ENCODE results near the gene RUVBL1.
A peak's percentile ranks its signal among the peaks of the same experiment; 100 is the strongest.

The RUVBL1 gene

DNA sequence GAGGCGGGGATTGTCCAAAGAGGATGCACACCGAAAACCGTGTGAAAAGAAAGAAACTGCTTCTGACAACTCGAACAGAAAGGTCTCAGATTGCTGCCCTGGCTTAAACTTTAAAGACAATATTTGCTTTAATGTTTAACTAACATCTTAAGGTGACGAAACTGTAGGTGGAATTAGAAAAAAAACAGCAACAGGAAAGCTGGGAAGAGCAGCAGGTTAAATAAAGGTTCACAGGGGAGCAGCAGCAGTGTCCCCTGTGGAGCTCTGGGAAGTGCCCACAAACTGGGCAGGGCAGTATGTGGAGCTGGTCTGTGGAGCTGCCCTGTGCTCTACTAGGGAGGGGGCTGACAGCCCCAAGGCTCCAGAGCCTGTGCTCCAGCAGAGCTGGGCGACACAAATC is 25.4 kb downstream of the RUVBL1 start:
- no peak for TF ChIP-seq Cebpa-rat (IDR thresholded peaks at IDR 0.05)
- no peaks in the 10 kb centered on the region for H3K27me3 ChIP-seq
- H3K36me3 ChIP-seq, result peaks cover 86 to 100% (median 97%) of the 10 kb centered on the region in 11 experiments
- no peaks in the 10 kb centered on the region for H3K9me3 ChIP-seq (replicated peaks in 1 of 11)
- no peak overlapping the region for H3K4me3 ChIP-seq
- H3K4me1 ChIP-seq, result peaks cover 0 to 16% (median 7%) of the 10 kb centered on the region in 10 experiments; a peak in 8 of 20 replicates
- H3K27ac ChIP-seq, result no peak overlapping the region
- peaks cover 0 to 76% (median 35%) of the 10 kb centered on the region in 11 experiments; a peak in 17 of 22 replicates for H4K20me1 ChIP-seq
- no peak overlapping the region for H3K4me2 ChIP-seq
- no peak overlapping the region; a peak in 1 of 22 replicates for H3K9ac ChIP-seq

DNA sequence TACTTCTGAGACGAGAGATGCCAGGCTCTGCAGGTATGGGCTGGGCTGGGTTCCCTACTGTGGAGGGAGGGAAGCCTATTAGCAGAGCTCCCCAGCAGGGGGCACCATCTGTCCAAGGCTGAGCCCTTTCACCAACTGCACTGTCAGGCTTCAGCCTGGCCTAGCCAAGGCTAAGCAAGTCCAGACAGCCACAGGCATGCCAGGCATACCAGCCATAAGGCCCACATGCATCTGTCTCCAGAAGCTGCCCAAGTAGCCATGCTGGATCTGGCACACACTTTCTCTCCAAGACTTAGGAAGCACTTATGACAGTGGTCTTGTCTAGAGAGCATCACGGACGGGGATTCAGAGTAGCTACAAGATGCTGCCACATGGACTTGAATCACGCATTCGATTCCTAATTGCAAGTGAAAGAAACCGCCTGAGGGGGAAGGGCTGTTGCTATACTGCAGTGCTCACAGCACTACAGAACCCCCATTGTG is 28.3 kb downstream of the RUVBL1 start:
- H3K27ac ChIP-seq, result 0 out of 22 replicates have a peak overlapping the region, but pooled peaks of 1 of the 11 experiments have one; percentile 14

GRCh38 chr3:128094295-128095151 is 29.1 kb downstream of the RUVBL1 start:
- no peak for TF ChIP-seq Cebpa-rat (IDR thresholded peaks at IDR 0.05)
- Histone ChIP-seq H4K20me1 (peaks cover 0 to 65% (median 41%) of the 10 kb centered on the region in 11 experiments; a peak in 19 of 22 replicates), H3K9me3 (replicated peaks in 1 of 11) (no peaks in the 10 kb centered on the region), H3K36me3 (peaks cover 49 to 94% (median 83%) of the 10 kb centered on the region in 11 experiments), H3K27me3 (no peaks in the 10 kb centered on the region), H3K4me2 (peak overlapping the region in 3 of 11 experiments; percentile 26 to 54 (median 50); a peak in 7 of 22 replicates), H3K4me3 (no peak overlapping the region), H3K27ac (peak overlapping the region in 1 of 11 experiments; percentile 14; a peak in 1 of 22 replicates), H3K9ac (peak overlapping the region in 4 of 11 experiments; percentile 1 to 61 (median 29); a peak in 3 of 22 replicates), H3K4me1 (peaks cover 0 to 16% (median 7%) of the 10 kb centered on the region in 10 experiments; a peak in 8 of 20 replicates)

More for the DNA sequence above, 28.3 kb downstream of the RUVBL1 start:
- Histone ChIP-seq H4K20me1 (peaks cover 0 to 70% (median 41%) of the 10 kb centered on the region in 11 experiments; a peak in 19 of 22 replicates), H3K4me3 (no peak overlapping the region), H3K27me3 (no peaks in the 10 kb centered on the region), H3K9me3 (replicated peaks in 1 of 11) (no peaks in the 10 kb centered on the region), H3K4me1 (peaks cover 0 to 16% (median 7%) of the 10 kb centered on the region in 10 experiments; a peak in 8 of 20 replicates), H3K9ac (peak overlapping the region in 3 of 11 experiments; percentile 4 to 54 (median 49); a peak in 2 of 22 replicates), H3K36me3 (peaks cover 56 to 98% (median 90%) of the 10 kb centered on the region in 11 experiments), H3K4me2 (peak overlapping the region in 2 of 11 experiments; percentile 50 to 54; a peak in 3 of 22 replicates)
- TF ChIP-seq Cebpa-rat (IDR thresholded peaks at IDR 0.05), result no peak

DNA sequence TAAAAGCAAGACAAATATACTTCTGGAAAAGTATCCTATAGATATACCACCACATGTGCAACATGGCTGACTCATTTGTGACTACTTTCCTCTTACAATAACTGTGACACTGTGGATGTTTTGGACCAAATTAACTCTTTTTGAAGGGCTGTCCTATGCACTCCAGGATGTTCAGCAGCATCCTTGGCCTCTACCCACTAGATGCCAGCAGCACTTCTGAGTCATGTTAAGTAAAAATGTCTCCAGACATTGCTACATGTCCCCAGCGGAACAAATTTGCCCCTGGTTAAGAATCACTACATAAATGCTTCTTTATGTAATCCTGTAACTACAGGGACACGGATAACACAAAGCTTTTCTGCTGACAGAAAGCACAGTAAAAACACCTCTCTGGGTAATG is 32.0 kb downstream of the RUVBL1 start:
- H3K4me3 ChIP-seq, result no peak overlapping the region
- H3K27me3 ChIP-seq, result no peaks in the 10 kb centered on the region
- H3K4me2 ChIP-seq, result no peak overlapping the region
- no peaks in the 10 kb centered on the region for H3K9me3 ChIP-seq (replicated peaks in 1 of 11)
- H3K36me3 ChIP-seq, result peaks cover 33 to 87% (median 72%) of the 10 kb centered on the region in 11 experiments
- peaks cover 0 to 86% (median 42%) of the 10 kb centered on the region in 11 experiments; a peak in 19 of 22 replicates for H4K20me1 ChIP-seq
- no peak for TF ChIP-seq Cebpa-rat (IDR thresholded peaks at IDR 0.05)
- peaks cover 0 to 16% (median 7%) of the 10 kb centered on the region in 10 experiments; a peak in 8 of 20 replicates for H3K4me1 ChIP-seq
- no peak overlapping the region for H3K9ac ChIP-seq
- H3K27ac ChIP-seq, result no peak overlapping the region

DNA sequence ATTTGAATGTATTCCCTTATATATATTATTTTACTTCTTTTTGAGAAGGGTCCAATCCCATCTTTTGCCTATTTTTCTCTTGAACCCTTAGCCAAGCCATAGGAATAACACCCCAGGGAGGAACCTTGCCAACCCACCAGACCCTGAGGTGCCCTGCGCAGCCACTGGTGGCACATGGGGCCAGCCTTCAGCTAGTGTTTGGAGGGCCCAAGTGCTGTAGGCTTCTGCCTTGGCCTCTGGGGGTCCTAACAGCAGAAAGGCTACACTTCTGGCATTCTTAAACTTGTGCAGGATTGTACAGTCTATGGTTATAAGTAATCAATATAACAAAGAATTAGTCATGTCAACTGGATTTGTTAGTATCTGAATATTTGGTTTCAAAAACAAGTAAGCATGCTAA is 34.5 kb downstream of the RUVBL1 start:
- no peak overlapping the region for H3K9ac ChIP-seq
- H3K4me3 ChIP-seq, result no peak overlapping the region
- H4K20me1 ChIP-seq, result peaks cover 0 to 81% (median 32%) of the 10 kb centered on the region in 11 experiments; a peak in 19 of 22 replicates
- no peaks in the 10 kb centered on the region for H3K9me3 ChIP-seq (replicated peaks in 1 of 11)
- no peak for TF ChIP-seq Cebpa-rat (IDR thresholded peaks at IDR 0.05)
- peaks cover 0 to 4% (median 0%) of the 10 kb centered on the region in 10 experiments; a peak in 7 of 20 replicates for H3K4me1 ChIP-seq
- H3K4me2 ChIP-seq, result no peak overlapping the region
- H3K27ac ChIP-seq, result no peak overlapping the region
- H3K27me3 ChIP-seq, result no peaks in the 10 kb centered on the region
- H3K36me3 ChIP-seq, result peaks cover 47 to 87% (median 74%) of the 10 kb centered on the region in 11 experiments

- Histone ChIP-seq H3K27ac (no peak overlapping the region), H3K36me3 (peaks cover 70 to 92% (median 87%) of the 10 kb centered on the region in 11 experiments)
Observed at GRCh38 chr3:128084675-128085021, 39.0 kb downstream of the RUVBL1 start.

GRCh38 chr3:128083980-128084674 is 39.5 kb downstream of the RUVBL1 start:
- H3K4me1 ChIP-seq, result peaks cover 0 to 9% (median 0%) of the 10 kb centered on the region in 10 experiments; a peak in 6 of 20 replicates
- H4K20me1 ChIP-seq, result peaks cover 0 to 81% (median 37%) of the 10 kb centered on the region in 11 experiments; a peak in 16 of 22 replicates
- H3K27ac ChIP-seq, result no peak overlapping the region
- no peaks in the 10 kb centered on the region for H3K9me3 ChIP-seq (replicated peaks in 1 of 11)
- H3K9ac ChIP-seq, result peak overlapping the region in 1 of 11 experiments; percentile 4; a peak in 1 of 22 replicates
- TF ChIP-seq Cebpa-rat (IDR thresholded peaks at IDR 0.05), result no peak
- no peaks in the 10 kb centered on the region for H3K27me3 ChIP-seq
- no peak overlapping the region for H3K4me2 ChIP-seq
- no peak overlapping the region for H3K4me3 ChIP-seq
- H3K36me3 ChIP-seq, result peaks cover 74 to 97% (median 92%) of the 10 kb centered on the region in 11 experiments

More at GRCh38 chr3:128084675-128085021, 39.0 kb downstream of the RUVBL1 start:
- TF ChIP-seq Cebpa-rat (IDR thresholded peaks at IDR 0.05), result no peak
- Histone ChIP-seq H3K27me3 (no peaks in the 10 kb centered on the region), H3K9me3 (replicated peaks in 1 of 11) (no peaks in the 10 kb centered on the region), H3K9ac (peak overlapping the region in 1 of 11 experiments; percentile 4; a peak in 1 of 22 replicates), H4K20me1 (peaks cover 0 to 75% (median 34%) of the 10 kb centered on the region in 11 experiments; a peak in 16 of 22 replicates), H3K4me1 (peaks cover 0 to 9% (median 0%) of the 10 kb centered on the region in 10 experiments; a peak in 6 of 20 replicates), H3K4me2 (no peak overlapping the region), H3K4me3 (no peak overlapping the region)

DNA sequence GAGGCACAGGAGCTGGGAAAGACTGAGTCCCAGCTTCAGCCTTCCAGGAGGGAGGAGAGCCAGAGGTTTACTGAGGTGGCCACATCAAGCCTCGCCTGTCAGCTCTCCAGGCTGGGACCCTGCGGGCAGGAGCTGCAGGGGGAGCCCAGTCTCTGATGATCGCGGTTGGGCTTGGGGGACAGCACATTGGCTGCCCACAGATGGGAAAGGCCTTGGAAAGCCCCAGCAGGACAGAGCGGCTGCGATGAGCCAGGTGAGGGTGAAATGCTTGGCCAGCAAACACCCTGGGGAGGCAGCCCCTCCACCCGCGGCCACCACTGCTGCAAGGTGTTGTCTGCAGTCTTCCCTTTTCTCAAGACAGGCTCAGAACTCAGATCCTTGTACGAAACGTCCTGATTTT is 40.2 kb downstream of the RUVBL1 start:
- no peak overlapping the region for H3K9ac ChIP-seq
- no peak overlapping the region for H3K4me2 ChIP-seq
- H4K20me1 ChIP-seq, result peaks cover 0 to 88% (median 39%) of the 10 kb centered on the region in 11 experiments; a peak in 17 of 22 replicates
- peaks cover 78 to 97% (median 95%) of the 10 kb centered on the region in 11 experiments for H3K36me3 ChIP-seq
- no peak for TF ChIP-seq Cebpa-rat (IDR thresholded peaks at IDR 0.05)
- H3K4me1 ChIP-seq, result peaks cover 0 to 9% (median 0%) of the 10 kb centered on the region in 10 experiments; a peak in 7 of 20 replicates
- H3K27ac ChIP-seq, result no peak overlapping the region
- no peak overlapping the region for H3K4me3 ChIP-seq
- H3K27me3 ChIP-seq, result peaks cover 0 to 7% (median 1%) of the 10 kb centered on the region in 11 experiments; a peak in 7 of 22 replicates
- no peaks in the 10 kb centered on the region for H3K9me3 ChIP-seq (replicated peaks in 1 of 11)

Measured in BLaER1 treated with 17β-estradiol and CSF1 and Interleukin-3, amounts not matched to agents 10 nM and 100 nM (cell line).